GM13976 (cell line): ENCODE measurements around the gene HOXA3.
A peak's percentile ranks its signal among the peaks of the same experiment; 100 is the strongest.

Source experiments
- DNase-seq: peaks from one replicate; pipeline ENCODE4 v3.0.0; 2012; ENCODE audit warnings: low spot score
- CTCF ChIP-seq: IDR thresholded peaks from 2 replicates; pipeline ENCODE4 v1.5.1; 2012; ENCODE audit warnings: borderline replicate concordance, mild to moderate bottlenecking; ENCODE audit not compliant: insufficient read depth; ENCODE audit errors: extremely low read depth, missing control alignments, control extremely low read depth
- in situ Hi-C: fragments of 300-500 bp; cut with MboI; formaldehyde crosslinking; loops from one replicate; pipeline ENCODE4 v1.12.0; 2022; ENCODE audit warnings: low sequenced_read_pairs, mixed read lengths, inconsistent platforms; ENCODE audit not compliant: unreplicated experiment

The HOXA3 gene

GRCh38 chr7:27149842-27150567 lies 2.4 kb downstream of the HOXA3 start:
- DNase-seq = no peak
- in situ Hi-C loops = loop anchor here (10.0 to 25.0 kb wide), 3 partner anchors 295 to 775 kb away; no protein-coding TSS in a partner anchor
- TF ChIP-seq CTCF = no peak

DNA sequence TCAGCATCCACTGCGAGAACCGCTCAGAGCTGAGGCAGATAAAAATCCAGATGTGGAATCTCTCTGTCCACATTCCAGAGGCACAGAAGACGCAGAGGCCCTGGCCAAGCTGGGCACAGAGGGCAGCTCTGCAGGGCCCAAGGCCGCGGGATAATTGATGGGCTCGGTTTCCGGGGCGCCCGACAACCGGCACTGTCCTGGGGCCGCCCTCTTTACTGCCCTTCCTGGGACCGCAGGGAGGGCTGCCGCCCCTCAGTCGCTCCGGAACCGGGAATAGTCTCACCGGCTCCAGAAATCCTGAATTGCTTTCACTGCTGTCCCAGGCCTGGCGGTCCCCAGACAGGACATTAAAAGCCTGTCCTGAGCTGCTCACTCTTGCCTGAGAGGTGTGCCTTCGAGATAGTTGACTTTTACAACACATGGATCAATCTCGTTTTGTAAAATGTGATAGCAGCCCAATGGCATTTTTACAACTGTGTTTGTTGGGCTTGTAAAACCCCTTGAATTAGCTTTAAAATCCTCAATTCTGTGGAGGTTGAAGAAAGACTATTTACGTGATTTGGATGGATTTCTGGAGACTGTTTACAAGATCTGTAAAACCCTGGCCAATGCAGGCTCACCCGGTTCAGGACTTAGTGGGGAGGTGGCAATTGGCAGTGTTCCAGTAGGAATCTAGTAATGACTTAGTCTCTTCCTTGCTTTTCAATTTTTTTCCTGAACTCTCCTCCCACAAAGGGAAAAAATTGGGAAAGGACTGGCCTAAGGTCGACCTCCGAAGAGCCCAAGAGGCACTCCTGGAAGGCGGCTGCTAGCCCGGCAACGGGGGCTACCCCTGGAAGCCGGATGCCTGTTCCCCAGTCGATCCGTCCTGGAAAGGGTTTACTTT lies 3.4 kb downstream of the HOXA3 start:
- TF ChIP-seq CTCF = no peak
- in situ Hi-C loops = no loop called here
- DNase-seq = peak; percentile 22

DNA sequence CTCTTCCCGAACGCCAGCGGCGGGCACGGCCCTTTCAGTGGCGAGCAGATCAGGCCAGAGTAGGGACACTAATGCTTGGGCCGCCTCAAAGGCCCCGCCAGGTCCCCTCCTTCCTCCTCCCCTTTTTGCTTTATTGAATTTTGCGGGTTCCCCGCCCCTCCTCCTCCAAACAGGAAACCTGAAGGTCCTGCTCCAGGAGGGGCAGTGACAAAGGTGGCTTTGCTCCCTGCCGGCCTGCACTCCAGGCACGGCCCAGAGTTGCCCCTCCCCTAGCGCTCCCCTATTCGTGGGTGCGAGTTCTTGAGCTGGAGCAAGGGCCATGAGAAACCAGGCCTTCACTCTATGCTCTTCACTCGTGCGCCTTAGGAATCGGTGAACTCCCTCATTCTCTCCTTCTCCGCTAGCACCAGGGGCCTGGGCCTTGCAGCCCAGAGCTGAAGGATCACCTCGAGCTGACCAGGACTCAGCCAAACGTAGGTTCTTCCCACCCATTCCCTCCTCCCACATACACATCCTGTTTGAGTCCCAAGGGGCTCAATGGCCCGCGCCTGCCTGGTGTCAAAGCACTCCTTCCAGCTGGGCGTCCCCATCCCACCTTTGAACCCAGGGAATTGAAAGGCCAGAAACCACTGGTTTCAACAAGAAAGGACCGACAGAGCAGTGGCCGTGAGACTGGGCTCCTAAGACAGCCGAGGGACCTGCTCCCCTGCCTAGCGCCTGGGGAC lies 4.2 kb downstream of the HOXA3 start:
- no peak for TF ChIP-seq CTCF
- in situ Hi-C loops = no loop called here
- no peak for DNase-seq

DNA sequence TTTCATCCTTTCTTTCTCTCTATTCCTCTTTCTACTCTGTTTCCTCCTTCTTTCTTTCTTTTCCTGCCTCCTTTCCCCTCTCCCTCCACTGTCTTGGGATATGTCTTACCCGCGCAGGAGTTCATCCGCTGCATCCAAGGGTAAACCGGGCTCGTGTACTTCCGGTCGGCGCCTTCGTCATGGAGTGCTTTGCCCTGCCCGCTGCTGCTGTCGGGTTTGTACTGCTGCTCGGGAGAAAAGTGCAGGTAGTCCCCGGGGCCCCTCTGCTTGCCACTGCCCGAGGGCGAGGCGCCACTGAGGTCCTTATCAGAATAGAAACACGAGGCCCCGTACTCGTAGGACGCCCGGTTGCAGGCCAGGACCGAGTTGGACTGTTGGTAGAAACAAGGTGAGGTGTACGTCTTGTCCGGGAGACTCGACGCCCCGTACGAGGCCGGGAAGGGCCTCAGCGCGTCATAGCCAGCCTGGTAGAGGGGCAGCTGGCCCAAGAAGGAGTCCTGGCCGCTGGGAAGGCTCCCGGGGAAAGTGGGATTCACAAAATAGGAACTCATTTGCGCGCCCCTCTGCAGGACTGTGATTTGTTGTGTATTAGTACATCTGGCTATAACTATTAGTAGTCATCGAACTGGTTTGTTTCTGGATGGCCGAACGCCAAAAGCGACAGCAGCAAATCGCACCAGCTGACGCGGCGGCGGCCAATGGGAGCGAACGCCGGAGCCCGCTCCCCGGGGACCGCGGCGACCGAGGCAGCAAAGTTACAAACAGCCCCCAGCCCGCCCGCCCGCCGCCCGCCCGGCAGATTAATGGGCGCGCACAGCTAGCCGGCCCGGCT lies 5.0 kb downstream of the HOXA3 start, which contains the start of gene HOXA6:
Gene HOXA6, minus strand, starts transcription at position 576 of the 832 bp plus-strand sequence. Its CDS starts 25 bp downstream, at position 551.
- no peak for DNase-seq
- in situ Hi-C loops = no loop called here
- TF ChIP-seq CTCF = no peak

- no peak for TF ChIP-seq CTCF
- in situ Hi-C loops = no loop called here
- DNase-seq = no peak
These were observed 5.7 kb downstream of the HOXA3 start for GRCh38 chr7:27146491-27147198.
